NCI-H82 (cell line): Measurements from ENCODE around the gene RAB23.

Source experiments
- DNase-seq: peaks from one replicate; lab custom pipeline; 2025; lab: John Stamatoyannopoulos, UW

Gene RAB23

GRCh38 chr6:57242505-57242904 is 20.4 kb upstream of the RAB23 start:
- DNase-seq: no peak

- DNase-seq: no peak
These were observed 4.1 kb upstream of the RAB23 start for GRCh38 chr6:57226221-57226620.

- no peak for DNase-seq
These were observed 2.8 kb upstream of the RAB23 start for GRCh38 chr6:57224769-57225515.

GRCh38 chr6:57222743-57223077 is 603 bp upstream of the RAB23 start:
- DNase-seq: no peak

- peak; percentile 85 for DNase-seq
These were observed 744 bp downstream of the RAB23 start for GRCh38 chr6:57221191-57221935.

GRCh38 chr6:57220083-57220703 is 1.9 kb downstream of the RAB23 start:
- DNase-seq: no peak

- no peak for DNase-seq
These were observed 4.8 kb downstream of the RAB23 start for GRCh38 chr6:57217270-57217669.

- DNase-seq: no peak
These were observed 5.6 kb downstream of the RAB23 start for GRCh38 chr6:57216235-57217101.

- DNase-seq: no peak
These were observed 6.8 kb downstream of the RAB23 start for GRCh38 chr6:57215260-57215659.

- DNase-seq: no peak
These were observed 12.0 kb downstream of the RAB23 start for GRCh38 chr6:57210060-57210459.

- no peak for DNase-seq
These were observed 13.1 kb downstream of the RAB23 start for GRCh38 chr6:57209030-57209429.

- no peak for DNase-seq
These were observed 14.2 kb downstream of the RAB23 start for GRCh38 chr6:57207872-57208271.

- no peak for DNase-seq
These were observed 15.0 kb downstream of the RAB23 start for GRCh38 chr6:57207141-57207540.

GRCh38 chr6:57205550-57206328 is 16.4 kb downstream of the RAB23 start:
- DNase-seq: no peak

- no peak for DNase-seq
These were observed 20.4 kb downstream of the RAB23 start for GRCh38 chr6:57201718-57202117.

GRCh38 chr6:57198926-57199636 is 23.0 kb downstream of the RAB23 start:
- no peak for DNase-seq

- DNase-seq: no peak
These were observed 26.6 kb downstream of the RAB23 start for GRCh38 chr6:57195457-57195856.

- no peak for DNase-seq
These were observed 28.9 kb downstream of the RAB23 start for GRCh38 chr6:57193177-57193576.

- peak; percentile 14 for DNase-seq
These were observed 32.0 kb downstream of the RAB23 start for GRCh38 chr6:57190140-57190539.

- no peak for DNase-seq
These were observed 38.8 kb downstream of the RAB23 start for GRCh38 chr6:57183336-57183735.

- DNase-seq: no peak
These were observed 40.1 kb downstream of the RAB23 start for GRCh38 chr6:57182017-57182432.
